ENCODE results near the gene SIX1.

SIX1 gene

GRCh38 chr14:60650373-60650961 is 1.2 kb upstream of the SIX1 start (continued):
- TF ChIP-seq, protein P1, sequence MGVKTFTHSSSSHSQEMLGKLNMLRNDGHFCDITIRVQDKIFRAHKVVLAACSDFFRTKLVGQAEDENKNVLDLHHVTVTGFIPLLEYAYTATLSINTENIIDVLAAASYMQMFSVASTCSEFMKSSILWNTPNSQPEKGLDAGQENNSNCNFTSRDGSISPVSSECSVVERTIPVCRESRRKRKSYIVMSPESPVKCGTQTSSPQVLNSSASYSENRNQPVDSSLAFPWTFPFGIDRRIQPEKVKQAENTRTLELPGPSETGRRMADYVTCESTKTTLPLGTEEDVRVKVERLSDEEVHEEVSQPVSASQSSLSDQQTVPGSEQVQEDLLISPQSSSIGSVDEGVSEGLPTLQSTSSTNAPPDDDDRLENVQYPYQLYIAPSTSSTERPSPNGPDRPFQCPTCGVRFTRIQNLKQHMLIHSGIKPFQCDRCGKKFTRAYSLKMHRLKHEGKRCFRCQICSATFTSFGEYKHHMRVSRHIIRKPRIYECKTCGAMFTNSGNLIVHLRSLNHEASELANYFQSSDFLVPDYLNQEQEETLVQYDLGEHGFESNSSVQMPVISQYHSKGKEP (tag by site-specific recombination; IDR thresholded peaks at IDR 0.05): peak; percentile 61; the same call in 1 of the 2 replicates
- TF ChIP-seq ZNF530 (tag by site-specific recombination; IDR thresholded peaks at IDR 0.05; ENCODE audit: low read depth): no peak
- TF ChIP-seq ZNF138 (tag by site-specific recombination; IDR thresholded peaks at IDR 0.05; ENCODE audit: borderline replicate concordance): no peak
- 0 out of 2 replicates have a peak, but pooled peaks have one; percentile 66 for TF ChIP-seq ZNF837 (tag by site-specific recombination; IDR thresholded peaks at IDR 0.05)
- TF ChIP-seq ZNF629 (tag by site-specific recombination; IDR thresholded peaks at IDR 0.05): peak; percentile 24; the same call in 1 of the 2 replicates
- TF ChIP-seq ZNF707 (tag by site-specific recombination; IDR thresholded peaks at IDR 0.05): no peak
- TF ChIP-seq ZNF488 (tag by site-specific recombination; IDR thresholded peaks at IDR 0.05): 0 out of 2 replicates have a peak, but pooled peaks have one; percentile 16
- TF ChIP-seq ELK4 (IDR thresholded peaks at IDR 0.05; ENCODE audit: borderline replicate concordance, low read depth, low read length): no peak
- no peak for TF ChIP-seq ZNF274 (IDR thresholded peaks at IDR 0.05; ENCODE audit: low read length)
- no peak for TF ChIP-seq ZNF274 (tag by site-specific recombination; IDR thresholded peaks at IDR 0.05; ENCODE audit: borderline replicate concordance)
- 0 out of 2 replicates have a peak, but pooled peaks have one; percentile 55 for TF ChIP-seq ZSCAN23 (tag by site-specific recombination; IDR thresholded peaks at IDR 0.05)
- 0 out of 2 replicates have a peak, but pooled peaks have one; percentile 11 for TF ChIP-seq KLF10 (tag by site-specific recombination; IDR thresholded peaks at IDR 0.05)
- no peak for TF ChIP-seq ZNF214 (tag by site-specific recombination; IDR thresholded peaks at IDR 0.05; ENCODE audit: borderline replicate concordance)
- TF ChIP-seq HIC1 (tag by site-specific recombination; IDR thresholded peaks at IDR 0.05): 0 out of 2 replicates have a peak, but pooled peaks have one; percentile 37
- TF ChIP-seq SCRT1 (tag by site-specific recombination; IDR thresholded peaks at IDR 0.05; ENCODE audit: borderline replicate concordance): 0 out of 2 replicates have a peak, but pooled peaks have one; percentile 48
- TF ChIP-seq, protein P2, sequence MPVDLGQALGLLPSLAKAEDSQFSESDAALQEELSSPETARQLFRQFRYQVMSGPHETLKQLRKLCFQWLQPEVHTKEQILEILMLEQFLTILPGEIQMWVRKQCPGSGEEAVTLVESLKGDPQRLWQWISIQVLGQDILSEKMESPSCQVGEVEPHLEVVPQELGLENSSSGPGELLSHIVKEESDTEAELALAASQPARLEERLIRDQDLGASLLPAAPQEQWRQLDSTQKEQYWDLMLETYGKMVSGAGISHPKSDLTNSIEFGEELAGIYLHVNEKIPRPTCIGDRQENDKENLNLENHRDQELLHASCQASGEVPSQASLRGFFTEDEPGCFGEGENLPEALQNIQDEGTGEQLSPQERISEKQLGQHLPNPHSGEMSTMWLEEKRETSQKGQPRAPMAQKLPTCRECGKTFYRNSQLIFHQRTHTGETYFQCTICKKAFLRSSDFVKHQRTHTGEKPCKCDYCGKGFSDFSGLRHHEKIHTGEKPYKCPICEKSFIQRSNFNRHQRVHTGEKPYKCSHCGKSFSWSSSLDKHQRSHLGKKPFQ (tag by site-specific recombination; IDR thresholded peaks at IDR 0.05): peak; percentile 69
- TF ChIP-seq, protein P3, sequence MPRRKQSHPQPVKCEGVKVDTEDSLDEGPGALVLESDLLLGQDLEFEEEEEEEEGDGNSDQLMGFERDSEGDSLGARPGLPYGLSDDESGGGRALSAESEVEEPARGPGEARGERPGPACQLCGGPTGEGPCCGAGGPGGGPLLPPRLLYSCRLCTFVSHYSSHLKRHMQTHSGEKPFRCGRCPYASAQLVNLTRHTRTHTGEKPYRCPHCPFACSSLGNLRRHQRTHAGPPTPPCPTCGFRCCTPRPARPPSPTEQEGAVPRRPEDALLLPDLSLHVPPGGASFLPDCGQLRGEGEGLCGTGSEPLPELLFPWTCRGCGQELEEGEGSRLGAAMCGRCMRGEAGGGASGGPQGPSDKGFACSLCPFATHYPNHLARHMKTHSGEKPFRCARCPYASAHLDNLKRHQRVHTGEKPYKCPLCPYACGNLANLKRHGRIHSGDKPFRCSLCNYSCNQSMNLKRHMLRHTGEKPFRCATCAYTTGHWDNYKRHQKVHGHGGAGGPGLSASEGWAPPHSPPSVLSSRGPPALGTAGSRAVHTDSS (tag by site-specific recombination; IDR thresholded peaks at IDR 0.05): no peak
- TF ChIP-seq, protein P4, sequence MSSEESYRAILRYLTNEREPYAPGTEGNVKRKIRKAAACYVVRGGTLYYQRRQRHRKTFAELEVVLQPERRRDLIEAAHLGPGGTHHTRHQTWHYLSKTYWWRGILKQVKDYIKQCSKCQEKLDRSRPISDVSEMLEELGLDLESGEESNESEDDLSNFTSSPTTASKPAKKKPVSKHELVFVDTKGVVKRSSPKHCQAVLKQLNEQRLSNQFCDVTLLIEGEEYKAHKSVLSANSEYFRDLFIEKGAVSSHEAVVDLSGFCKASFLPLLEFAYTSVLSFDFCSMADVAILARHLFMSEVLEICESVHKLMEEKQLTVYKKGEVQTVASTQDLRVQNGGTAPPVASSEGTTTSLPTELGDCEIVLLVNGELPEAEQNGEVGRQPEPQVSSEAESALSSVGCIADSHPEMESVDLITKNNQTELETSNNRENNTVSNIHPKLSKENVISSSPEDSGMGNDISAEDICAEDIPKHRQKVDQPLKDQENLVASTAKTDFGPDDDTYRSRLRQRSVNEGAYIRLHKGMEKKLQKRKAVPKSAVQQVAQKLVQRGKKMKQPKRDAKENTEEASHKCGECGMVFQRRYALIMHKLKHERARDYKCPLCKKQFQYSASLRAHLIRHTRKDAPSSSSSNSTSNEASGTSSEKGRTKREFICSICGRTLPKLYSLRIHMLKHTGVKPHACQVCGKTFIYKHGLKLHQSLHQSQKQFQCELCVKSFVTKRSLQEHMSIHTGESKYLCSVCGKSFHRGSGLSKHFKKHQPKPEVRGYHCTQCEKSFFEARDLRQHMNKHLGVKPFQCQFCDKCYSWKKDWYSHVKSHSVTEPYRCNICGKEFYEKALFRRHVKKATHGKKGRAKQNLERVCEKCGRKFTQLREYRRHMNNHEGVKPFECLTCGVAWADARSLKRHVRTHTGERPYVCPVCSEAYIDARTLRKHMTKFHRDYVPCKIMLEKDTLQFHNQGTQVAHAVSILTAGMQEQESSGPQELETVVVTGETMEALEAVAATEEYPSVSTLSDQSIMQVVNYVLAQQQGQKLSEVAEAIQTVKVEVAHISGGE (tag by site-specific recombination; conservative IDR thresholded peaks at IDR 0.05; ENCODE audit: low read depth): peak; percentile 67
- TF ChIP-seq, protein P5, sequence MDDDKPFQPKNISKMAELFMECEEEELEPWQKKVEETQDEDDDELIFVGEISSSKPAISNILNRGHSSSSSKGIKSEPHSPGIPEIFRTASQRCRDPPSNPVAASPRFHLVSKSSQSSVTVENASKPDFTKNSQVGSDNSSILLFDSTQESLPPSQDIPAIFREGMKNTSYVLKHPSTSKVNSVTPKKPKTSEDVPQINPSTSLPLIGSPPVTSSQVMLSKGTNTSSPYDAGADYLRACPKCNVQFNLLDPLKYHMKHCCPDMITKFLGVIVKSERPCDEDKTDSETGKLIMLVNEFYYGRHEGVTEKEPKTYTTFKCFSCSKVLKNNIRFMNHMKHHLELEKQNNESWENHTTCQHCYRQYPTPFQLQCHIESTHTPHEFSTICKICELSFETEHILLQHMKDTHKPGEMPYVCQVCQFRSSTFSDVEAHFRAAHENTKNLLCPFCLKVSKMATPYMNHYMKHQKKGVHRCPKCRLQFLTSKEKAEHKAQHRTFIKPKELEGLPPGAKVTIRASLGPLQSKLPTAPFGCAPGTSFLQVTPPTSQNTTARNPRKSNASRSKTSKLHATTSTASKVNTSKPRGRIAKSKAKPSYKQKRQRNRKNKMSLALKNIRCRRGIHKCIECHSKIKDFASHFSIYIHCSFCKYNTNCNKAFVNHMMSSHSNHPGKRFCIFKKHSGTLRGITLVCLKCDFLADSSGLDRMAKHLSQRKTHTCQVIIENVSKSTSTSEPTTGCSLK (tag by site-specific recombination; IDR thresholded peaks at IDR 0.05): no peak
- peak; percentile 66 for TF ChIP-seq ZNF366 (tag by site-specific recombination; conservative IDR thresholded peaks at IDR 0.05)
- no peak for TF ChIP-seq ZNF404 (tag by site-specific recombination; IDR thresholded peaks at IDR 0.05)
- peak; percentile 79 for TF ChIP-seq ZFP69B (tag by site-specific recombination; IDR thresholded peaks at IDR 0.05)
